Rectal smooth muscle tissue (tissue), 1 donor: ENCODE data around the gene FBXO3.
A peak's percentile ranks its signal among the peaks of the same experiment; 100 is the strongest.

Experiments
- H3K27ac ChIP-seq: one replicate; pipeline ENCODE4 v1.7.0; 2013; ENCODE audit warnings: low read depth, low read length, inconsistent platforms
- H3K27me3 ChIP-seq: one replicate; pipeline ENCODE4 v1.7.0; 2013; ENCODE audit warnings: low read length; ENCODE audit not compliant: control insufficient read depth, insufficient read depth
- H3K36me3 ChIP-seq: one replicate; pipeline ENCODE4 v1.7.0; 2013; ENCODE audit warnings: low read length; ENCODE audit not compliant: control insufficient read depth, insufficient read depth
- H3K4me1 ChIP-seq: one replicate; pipeline ENCODE4 v1.7.0; 2013; ENCODE audit warnings: low read length; ENCODE audit not compliant: control insufficient read depth, insufficient read depth
- H3K4me3 ChIP-seq: one replicate; pipeline ENCODE4 v1.7.0; 2013; ENCODE audit warnings: low read length
- H3K9ac ChIP-seq: one replicate; pipeline ENCODE4 v1.7.0; 2013; ENCODE audit warnings: low read length

The FBXO3 gene

GRCh38 chr11:33779849-33780528 is 5.7 kb upstream of the FBXO3 start:
- Histone ChIP-seq H3K36me3 (no peaks in the 10 kb centered on the region), H3K27ac (peak overlapping the region; percentile 6)

GRCh38 chr11:33778675-33779074 is 4.4 kb upstream of the FBXO3 start:
- Histone ChIP-seq H3K4me3 (no peak overlapping the region), H3K27me3 (no peaks in the 10 kb centered on the region), H3K27ac (no peak overlapping the region), H3K36me3 (no peaks in the 10 kb centered on the region), H3K4me1 (peaks cover 6% of the 10 kb centered on the region), H3K9ac (no peak overlapping the region)

More at GRCh38 chr11:33779849-33780528, 5.7 kb upstream of the FBXO3 start:
- H3K9ac ChIP-seq = no peak overlapping the region
- no peak overlapping the region for H3K4me3 ChIP-seq
- no peaks in the 10 kb centered on the region for H3K27me3 ChIP-seq
- H3K4me1 ChIP-seq = peaks cover 6% of the 10 kb centered on the region

DNA sequence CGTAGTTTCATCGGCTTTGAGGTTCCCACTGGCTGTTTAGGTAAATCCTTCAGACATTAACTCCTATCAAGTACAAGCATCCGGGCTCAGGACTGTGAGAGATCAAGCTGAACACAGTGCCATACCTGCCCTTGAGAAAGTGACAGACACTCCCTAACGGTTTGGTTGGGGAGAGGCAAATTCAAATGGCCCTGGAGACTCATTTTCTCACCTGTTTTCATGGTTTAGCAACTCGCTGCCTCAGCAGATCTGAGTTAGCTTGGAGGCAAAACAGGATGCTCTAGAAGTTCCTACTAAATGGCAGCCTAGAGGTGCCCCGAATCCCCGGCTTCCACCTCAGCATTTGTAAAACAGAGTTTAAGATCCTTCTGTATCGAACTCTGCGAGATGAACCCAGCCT is 3.6 kb upstream of the FBXO3 start:
- no peak overlapping the region for H3K27ac ChIP-seq
- H3K36me3 ChIP-seq = no peaks in the 10 kb centered on the region
- H3K27me3 ChIP-seq = no peaks in the 10 kb centered on the region
- H3K4me3 ChIP-seq = no peak overlapping the region
- H3K9ac ChIP-seq = no peak overlapping the region
- H3K4me1 ChIP-seq = peaks cover 6% of the 10 kb centered on the region

GRCh38 chr11:33775832-33776470 is 1.6 kb upstream of the FBXO3 start:
- no peak overlapping the region for H3K4me3 ChIP-seq
- no peaks in the 10 kb centered on the region for H3K27me3 ChIP-seq
- H3K4me1 ChIP-seq = peaks cover 6% of the 10 kb centered on the region
- no peaks in the 10 kb centered on the region for H3K36me3 ChIP-seq
- no peak overlapping the region for H3K27ac ChIP-seq
- no peak overlapping the region for H3K9ac ChIP-seq

DNA sequence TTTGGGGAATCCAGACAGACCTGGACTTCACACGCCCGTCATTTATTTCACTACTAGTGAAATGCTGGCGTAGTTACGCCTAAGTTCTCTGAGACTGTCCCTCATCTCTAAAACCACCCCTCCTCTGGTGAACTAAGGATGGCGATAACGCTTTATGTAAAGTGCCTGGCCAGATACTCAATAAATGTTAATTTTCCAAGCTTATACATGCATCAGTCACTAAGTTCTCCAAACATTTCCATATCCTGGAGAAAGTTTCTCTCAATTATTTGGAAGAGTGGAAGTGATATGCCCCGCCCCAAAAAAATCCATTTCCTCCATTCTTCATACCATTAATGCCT is 1.1 kb upstream of the FBXO3 start:
- no peaks in the 10 kb centered on the region for H3K27me3 ChIP-seq
- no peak overlapping the region for H3K9ac ChIP-seq
- H3K4me1 ChIP-seq = peaks cover 6% of the 10 kb centered on the region
- no peak overlapping the region for H3K4me3 ChIP-seq
- no peaks in the 10 kb centered on the region for H3K36me3 ChIP-seq
- H3K27ac ChIP-seq = peak overlapping the region; percentile 92

GRCh38 chr11:33774736-33775466 is 581 bp upstream of the FBXO3 start:
- Histone ChIP-seq H3K9ac (peak overlapping the region; percentile 73), H3K4me3 (peak overlapping the region; percentile 89), H3K36me3 (no peaks in the 10 kb centered on the region), H3K27ac (peak overlapping the region; percentile 92), H3K4me1 (peaks cover 6% of the 10 kb centered on the region), H3K27me3 (no peaks in the 10 kb centered on the region)

- Histone ChIP-seq H3K9ac (peak overlapping the region; percentile 49), H3K27ac (peak overlapping the region; percentile 84), H3K4me1 (peaks cover 6% of the 10 kb centered on the region)
Observed at GRCh38 chr11:33773404-33773986, 825 bp downstream of the FBXO3 start.

GRCh38 chr11:33772870-33773269 is 1.4 kb downstream of the FBXO3 start:
- Histone ChIP-seq H3K27me3 (no peaks in the 10 kb centered on the region), H3K4me1 (peaks cover 6% of the 10 kb centered on the region), H3K27ac (no peak overlapping the region), H3K4me3 (no peak overlapping the region), H3K9ac (no peak overlapping the region), H3K36me3 (peaks cover 3% of the 10 kb centered on the region)

More at GRCh38 chr11:33773404-33773986, 825 bp downstream of the FBXO3 start:
- peaks cover 3% of the 10 kb centered on the region for H3K36me3 ChIP-seq
- peak overlapping the region; percentile 89 for H3K4me3 ChIP-seq
- H3K27me3 ChIP-seq = no peaks in the 10 kb centered on the region

GRCh38 chr11:33772300-33772699 is 2.0 kb downstream of the FBXO3 start:
- Histone ChIP-seq H3K4me1 (peaks cover 6% of the 10 kb centered on the region), H3K27ac (no peak overlapping the region), H3K4me3 (no peak overlapping the region), H3K9ac (no peak overlapping the region), H3K27me3 (no peaks in the 10 kb centered on the region), H3K36me3 (peaks cover 3% of the 10 kb centered on the region)

- Histone ChIP-seq H3K9ac (no peak overlapping the region), H3K36me3 (peaks cover 8% of the 10 kb centered on the region), H3K4me1 (no peaks in the 10 kb centered on the region), H3K4me3 (no peak overlapping the region), H3K27ac (no peak overlapping the region), H3K27me3 (no peaks in the 10 kb centered on the region)
Observed at GRCh38 chr11:33770236-33770635, 4.1 kb downstream of the FBXO3 start.

DNA sequence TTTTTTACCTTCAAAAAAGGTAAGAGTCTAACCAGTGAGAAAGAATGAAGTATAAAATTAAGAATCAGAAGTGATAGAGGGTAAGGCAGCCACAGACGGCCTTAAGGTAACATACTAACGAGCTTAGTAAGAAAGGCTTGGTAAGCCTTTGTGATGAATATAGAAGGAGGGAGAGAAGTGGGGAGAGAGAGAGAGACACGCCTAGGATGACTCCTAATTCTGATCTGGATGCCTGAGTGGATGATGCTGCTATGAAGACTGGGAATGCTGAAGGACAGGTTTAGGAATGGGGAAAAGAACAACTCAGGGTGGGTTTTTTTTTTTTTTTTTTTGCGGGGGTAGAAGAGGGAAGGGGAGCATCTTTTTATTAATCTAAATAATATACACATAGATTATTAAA is 4.8 kb downstream of the FBXO3 start:
- Histone ChIP-seq H3K27me3 (no peaks in the 10 kb centered on the region), H3K36me3 (peaks cover 8% of the 10 kb centered on the region), H3K27ac (no peak overlapping the region), H3K4me1 (no peaks in the 10 kb centered on the region), H3K4me3 (no peak overlapping the region), H3K9ac (no peak overlapping the region)

DNA sequence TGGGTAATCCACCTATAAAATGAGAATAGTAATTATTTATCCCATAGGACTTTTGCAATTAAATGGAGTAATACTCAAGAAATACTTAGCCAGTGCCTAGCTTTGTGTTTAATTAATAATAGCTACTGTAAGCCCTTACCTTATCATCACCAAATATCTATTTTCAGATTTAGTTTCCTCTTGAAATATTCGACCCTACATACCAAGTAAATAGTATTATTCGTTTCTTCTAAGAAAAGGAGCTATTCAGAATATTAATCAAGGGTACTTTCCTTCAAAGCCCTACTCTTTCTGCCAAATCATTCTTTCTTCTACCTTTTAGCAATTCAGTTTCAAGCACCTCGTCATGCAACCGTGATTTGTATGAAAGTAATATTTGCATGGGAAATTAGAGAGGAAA is 6.7 kb downstream of the FBXO3 start:
- no peaks in the 10 kb centered on the region for H3K4me1 ChIP-seq
- no peak overlapping the region for H3K27ac ChIP-seq
- peaks cover 8% of the 10 kb centered on the region for H3K36me3 ChIP-seq
- H3K9ac ChIP-seq = no peak overlapping the region
- no peaks in the 10 kb centered on the region for H3K27me3 ChIP-seq
- H3K4me3 ChIP-seq = no peak overlapping the region
